ENCODE measurements around the gene KRTCAP2.
A peak's percentile ranks its signal among the peaks of the same experiment; 100 is the strongest.

The KRTCAP2 gene

GRCh38 chr1:155130272-155131006 is 42.7 kb downstream of the KRTCAP2 start:
- DNase-seq: no peak

GRCh38 chr1:155128755-155129473 is 44.2 kb downstream of the KRTCAP2 start:
- DNase-seq: peak in 1 of 2 experiments; percentile 6

GRCh38 chr1:155127967-155128754 is 44.9 kb downstream of the KRTCAP2 start:
- DNase-seq: no peak

DNA sequence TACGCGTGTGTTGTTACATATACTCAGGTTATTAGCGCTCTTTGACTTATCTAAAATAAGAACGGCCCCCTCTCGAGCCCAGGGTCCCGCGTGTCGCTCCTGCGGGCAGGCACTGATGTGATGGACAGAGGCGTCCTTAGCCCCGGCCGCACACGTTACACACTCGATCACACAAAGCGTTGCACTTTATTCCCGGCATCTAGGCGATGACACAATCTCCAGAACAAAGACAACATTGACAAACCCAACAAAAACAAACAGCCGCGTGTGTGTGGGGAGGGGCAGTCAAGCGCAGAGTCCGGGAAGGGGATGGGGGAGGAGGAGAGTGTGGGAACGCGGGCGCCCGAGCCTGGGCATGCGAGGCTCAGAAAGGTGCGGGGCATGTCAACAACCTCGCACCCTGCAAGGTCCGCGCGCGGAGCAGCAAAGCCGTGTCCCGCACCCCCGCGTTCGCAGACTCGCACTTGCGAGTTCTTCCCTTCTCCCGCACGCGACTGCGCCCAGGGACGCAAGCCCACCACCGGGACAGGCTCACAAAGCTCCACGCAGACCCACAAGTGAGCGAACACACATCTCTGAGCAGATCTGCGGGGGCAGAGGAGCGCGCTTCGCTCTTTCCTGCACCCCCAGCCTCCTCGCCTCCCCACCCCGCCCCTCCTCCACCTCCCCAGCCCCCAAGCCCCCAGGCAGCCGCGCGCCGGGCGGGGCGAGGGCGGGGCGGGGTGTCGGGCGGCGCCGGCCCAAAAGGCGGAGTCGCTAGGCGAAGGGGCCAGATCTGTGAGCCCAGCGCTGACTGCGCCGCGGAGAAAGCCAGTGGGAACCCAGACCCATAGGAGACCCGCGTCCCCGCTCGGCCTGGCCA is 45.8 kb downstream of the KRTCAP2 start, which contains the start of gene EFNA1:
EFNA1 (plus strand) TSS at position 772 of the 862 bp plus-strand sequence. CDS start 102 bp downstream, outside the sequence.
- no peak for DNase-seq

- no peak for DNase-seq
These were observed 46.5 kb downstream of the KRTCAP2 start for GRCh38 chr1:155126556-155127104.

DNA sequence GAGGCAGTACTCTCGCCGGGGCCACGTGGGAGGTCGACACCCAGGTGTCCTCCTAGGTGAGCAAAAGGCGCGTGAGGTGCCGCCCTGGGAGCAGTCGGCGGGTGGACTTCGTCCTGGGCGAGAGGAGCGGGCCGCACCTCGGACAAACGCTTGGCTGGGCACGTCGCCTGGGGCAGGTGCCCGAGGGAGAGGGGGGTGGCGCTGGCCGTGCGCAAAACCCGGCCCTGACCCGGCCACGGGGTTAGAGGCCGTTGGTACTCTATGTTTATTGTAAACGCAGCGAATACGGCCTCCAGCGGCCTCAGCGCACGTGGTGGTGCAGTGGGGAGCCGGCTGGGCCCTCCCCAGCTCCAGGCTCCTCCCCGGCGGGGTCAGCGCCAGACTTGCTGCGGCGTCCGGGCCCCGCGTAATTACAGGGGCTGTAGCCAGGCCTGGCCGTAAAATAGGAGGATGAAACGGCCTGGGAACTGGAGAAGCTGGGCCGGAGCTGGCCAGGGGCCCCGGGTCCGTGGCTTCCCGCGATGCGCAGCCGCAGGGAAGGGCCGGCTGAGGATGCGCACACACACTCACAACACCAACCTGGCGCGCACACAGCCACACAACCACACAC is 47.1 kb downstream of the KRTCAP2 start:
- DNase-seq: no peak

GRCh38 chr1:155125511-155125945 is 47.6 kb downstream of the KRTCAP2 start:
- DNase-seq: no peak

- no peak for DNase-seq
These were observed 48.3 kb downstream of the KRTCAP2 start for GRCh38 chr1:155124503-155125463.

GRCh38 chr1:155123801-155124200 is 49.3 kb downstream of the KRTCAP2 start:
- no peak for DNase-seq

DNA sequence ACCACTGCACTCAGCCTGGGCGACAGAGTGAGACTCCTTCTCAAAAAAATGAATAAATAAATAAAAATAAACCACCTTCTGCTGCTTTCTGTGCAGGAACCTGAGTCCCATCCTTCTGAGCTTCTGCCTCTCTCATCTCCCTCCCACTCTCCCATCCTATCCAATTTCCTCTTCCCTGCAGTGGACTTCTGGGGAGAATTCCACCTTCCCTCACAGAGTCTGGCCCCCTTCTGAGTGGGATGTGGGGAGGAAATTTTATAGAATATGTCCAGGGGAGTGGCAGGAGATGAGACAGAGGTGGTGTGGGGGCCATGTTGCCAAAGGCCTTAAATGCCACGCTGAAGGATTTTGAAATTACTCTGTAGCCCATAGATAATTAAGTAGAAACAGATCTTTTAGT is 50.8 kb downstream of the KRTCAP2 start:
- DNase-seq: no peak

DNA sequence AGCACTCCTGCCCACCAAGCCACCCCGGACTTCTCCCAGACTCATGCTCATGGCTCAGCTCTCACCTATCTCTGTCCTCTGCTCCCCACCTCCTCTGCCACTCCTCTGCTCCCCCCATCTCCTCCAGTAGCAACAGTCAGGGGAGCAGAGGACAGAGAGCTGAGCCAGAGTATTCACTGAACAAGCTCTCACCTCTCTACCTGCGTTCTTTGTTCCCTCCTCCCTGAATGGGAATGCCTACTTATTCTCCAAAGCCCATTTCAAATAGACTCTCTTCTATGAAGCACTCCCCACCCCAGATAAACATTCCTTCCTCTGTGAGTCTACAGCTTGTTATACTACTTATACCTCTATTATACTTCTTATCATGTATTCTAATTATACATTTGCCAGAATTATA is 51.9 kb downstream of the KRTCAP2 start:
- DNase-seq: no peak

DNA sequence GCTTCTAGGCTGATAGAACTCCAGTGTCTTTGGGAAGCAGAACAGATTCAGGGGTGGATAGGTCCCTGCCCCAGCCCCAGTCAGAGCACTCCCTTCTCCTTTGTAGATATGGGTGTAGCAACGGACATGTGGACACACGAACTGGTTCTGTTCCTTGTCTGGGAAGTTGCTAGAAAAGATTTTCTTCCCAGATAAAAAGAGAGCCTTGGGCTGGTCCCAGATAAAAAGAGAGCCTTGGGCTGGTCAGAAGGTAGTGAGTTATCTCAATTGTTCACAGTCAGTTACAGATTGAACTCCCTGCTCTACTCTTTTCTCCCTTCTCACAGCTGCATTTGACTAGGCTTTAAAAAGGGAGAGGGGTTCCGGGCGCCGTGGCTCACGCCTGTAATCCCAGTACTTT is 52.9 kb downstream of the KRTCAP2 start:
- no peak for DNase-seq

All from AML-193 (cell line).